HFF-Myc (cell line): ENCODE results near the gene NFE2L3.

Experiments
- DNase-seq: peaks from one replicate; pipeline ENCODE4 v3.0.0-alpha.2; 2011; ENCODE audit warnings: low read depth; ENCODE audit errors: extremely low read depth
- H3K4me3 ChIP-seq: replicated peaks from 2 replicates; pipeline ENCODE4 v1.5.1; 2011; ENCODE audit warnings: low read depth, mild to moderate bottlenecking, control low read depth, low read length
- TF ChIP-seq, protein P1 (sequence below): IDR thresholded peaks from 2 replicates; pipeline ENCODE4 v1.5.1; 2012; ENCODE audit warnings: mild to moderate bottlenecking, low read depth, low read length, control low read depth; ENCODE audit errors: missing control alignments

The NFE2L3 gene

DNA sequence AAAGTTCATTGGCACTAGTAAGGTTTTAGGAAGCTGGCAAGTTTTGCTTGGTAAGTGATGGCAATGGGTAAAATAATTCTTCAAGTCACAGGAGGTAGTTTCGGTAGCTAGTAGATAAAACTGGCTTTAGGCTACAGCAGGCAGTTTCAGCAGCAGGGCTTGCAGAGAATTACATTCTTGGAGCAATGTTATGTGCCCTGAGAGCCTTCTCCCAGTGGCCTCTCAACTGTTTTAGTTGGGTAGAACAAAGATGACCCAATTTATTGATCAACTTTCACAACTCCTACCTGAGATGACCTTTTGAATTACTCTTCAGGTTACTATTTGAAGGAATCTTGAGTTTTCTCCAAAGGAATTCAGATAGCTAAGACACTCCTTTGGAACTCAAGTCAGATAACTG is 16.4 kb upstream of the NFE2L3 start:
- no peak overlapping the region for H3K4me3 ChIP-seq
- TF ChIP-seq, protein P1, sequence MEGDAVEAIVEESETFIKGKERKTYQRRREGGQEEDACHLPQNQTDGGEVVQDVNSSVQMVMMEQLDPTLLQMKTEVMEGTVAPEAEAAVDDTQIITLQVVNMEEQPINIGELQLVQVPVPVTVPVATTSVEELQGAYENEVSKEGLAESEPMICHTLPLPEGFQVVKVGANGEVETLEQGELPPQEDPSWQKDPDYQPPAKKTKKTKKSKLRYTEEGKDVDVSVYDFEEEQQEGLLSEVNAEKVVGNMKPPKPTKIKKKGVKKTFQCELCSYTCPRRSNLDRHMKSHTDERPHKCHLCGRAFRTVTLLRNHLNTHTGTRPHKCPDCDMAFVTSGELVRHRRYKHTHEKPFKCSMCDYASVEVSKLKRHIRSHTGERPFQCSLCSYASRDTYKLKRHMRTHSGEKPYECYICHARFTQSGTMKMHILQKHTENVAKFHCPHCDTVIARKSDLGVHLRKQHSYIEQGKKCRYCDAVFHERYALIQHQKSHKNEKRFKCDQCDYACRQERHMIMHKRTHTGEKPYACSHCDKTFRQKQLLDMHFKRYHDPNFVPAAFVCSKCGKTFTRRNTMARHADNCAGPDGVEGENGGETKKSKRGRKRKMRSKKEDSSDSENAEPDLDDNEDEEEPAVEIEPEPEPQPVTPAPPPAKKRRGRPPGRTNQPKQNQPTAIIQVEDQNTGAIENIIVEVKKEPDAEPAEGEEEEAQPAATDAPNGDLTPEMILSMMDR, result no peak
- no peak for DNase-seq

DNA sequence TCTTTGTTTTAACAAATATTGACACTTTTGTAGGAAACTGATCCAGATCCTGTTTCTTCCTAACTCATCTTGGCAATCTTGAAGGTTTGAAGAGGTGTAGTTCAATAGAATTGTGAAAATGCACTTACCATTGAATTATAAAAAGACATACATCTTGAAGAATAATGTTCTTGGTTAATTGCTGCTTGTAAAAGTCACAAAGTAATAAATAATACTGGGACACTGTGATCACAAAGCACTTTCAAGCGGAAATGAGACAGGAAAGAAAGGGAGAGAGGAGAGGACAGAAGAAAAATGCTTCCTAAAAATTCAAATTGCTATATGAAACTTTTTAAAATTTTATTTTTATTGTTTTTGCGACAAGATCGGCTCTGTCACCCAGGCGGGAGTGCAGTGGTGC is 15.2 kb upstream of the NFE2L3 start:
- no peak for DNase-seq
- TF ChIP-seq, protein P1, result no peak
- no peak overlapping the region for H3K4me3 ChIP-seq

DNA sequence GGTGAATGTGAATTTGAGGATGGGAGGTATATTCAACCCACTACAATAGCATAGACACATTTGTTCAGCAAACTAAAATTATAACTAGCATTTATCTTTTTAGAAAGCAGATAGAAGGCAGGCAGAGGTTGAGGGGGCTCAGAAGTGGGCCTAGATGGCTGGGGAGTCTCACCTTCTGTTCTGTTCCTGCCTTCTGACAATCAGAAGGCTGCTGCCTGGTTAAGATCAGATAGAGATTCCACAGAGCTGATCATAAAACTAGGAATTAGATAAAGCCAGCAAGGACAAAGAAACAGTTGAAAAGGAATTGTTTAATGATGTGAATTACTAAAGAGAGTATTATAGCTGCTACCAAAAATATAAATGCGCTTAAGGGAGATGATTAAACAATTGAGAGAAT is 11.6 kb upstream of the NFE2L3 start:
- TF ChIP-seq, protein P1, result no peak
- H3K4me3 ChIP-seq, result no peak overlapping the region
- DNase-seq, result no peak

DNA sequence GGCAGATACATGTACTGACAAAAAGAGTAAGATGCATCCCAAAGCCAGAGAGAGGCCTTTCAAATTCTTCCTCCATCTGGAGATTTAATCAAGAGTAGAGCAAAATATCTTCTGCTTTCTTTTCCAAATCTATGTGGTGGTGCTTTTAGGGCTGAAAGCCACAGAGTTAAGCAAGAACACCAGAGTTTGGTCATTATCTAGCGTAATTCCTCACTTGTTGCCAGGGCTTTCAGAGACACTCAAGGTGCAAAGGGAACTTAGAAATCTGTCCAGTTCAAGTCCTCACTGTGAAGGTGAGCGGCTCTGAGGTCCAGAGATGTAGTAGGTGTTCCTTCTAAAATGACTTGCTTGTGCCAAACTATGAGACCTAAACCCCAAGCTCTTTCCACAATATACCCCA is 10.9 kb upstream of the NFE2L3 start:
- DNase-seq, result no peak
- no peak overlapping the region for H3K4me3 ChIP-seq
- TF ChIP-seq, protein P1, result no peak

DNA sequence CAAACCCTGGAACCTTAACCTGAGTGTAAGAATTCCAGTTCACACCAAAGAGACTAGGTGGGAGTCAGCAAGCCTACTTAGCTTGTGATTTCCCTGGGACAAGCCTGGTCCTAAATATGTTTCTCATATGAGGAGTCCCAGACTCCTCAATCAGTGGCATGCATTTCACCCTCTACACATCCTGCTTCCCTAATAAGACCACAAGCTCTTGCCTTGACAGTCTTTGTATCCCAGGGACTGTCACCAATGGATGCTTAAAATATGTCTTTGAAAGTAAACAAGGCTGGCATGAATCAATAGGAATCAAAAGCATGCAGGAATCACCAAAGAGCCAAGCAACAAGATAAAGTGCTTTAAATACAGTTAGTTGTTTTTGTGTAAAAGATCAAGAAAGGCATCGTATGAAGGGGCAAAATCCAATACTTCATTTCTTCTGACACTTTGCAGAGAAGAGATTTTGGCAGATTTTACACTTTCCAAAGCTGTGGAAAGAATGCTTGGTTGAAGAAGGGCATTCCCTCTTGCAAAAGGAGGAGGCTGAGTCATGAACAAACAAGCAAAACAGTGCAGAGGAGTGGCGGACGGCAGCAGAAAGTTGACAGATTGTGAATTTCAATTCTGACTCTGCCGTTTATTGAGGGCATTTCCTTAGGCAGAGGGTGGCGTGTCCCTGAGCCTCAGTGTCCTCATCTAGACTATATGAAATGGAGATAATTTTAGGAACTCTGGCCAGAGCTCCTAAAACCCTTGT is 8.5 kb upstream of the NFE2L3 start:
- DNase-seq, result no peak
- no peak overlapping the region for H3K4me3 ChIP-seq
- TF ChIP-seq, protein P1, result no peak

DNA sequence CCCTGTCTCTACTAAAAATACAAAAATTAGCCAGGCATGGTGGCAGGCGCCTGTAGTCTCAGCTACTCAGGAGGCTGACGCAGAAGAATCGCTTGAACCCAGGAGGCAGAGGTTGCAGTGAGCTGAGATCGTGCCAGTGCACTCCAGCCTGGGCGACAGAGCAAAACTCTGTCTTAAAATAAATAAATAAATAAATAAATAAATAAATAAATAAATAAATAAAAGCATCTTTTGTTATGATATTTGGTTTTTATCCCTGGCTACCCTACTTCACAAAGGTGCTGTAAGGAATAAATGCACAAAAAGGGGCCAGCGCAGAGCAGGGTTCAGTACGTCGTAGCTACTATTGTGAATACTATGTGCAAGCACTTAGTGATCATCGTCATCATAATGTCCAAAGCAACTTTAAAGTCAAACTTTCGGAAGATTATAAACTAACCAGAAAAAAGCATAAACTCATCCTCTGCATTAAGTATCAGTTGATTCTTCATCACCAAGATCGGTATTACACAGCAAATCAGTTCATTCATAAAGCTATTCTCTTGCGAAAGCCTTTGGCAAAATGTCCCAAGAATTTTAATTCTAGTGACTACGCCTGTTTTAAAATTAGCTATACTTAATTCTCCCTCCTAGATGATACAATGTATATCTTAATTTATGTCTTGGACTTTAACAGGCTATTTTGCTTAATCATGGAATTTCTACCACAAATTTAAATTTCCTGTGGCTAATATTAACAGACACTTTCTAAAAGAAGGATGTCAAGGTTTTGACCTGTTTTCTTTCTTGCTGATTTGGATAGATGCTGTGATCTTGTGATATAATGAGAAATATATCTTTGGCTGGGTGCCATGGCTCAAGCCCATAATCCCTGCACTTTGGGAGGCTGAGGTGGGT is 7.6 kb upstream of the NFE2L3 start:
- H3K4me3 ChIP-seq, result no peak overlapping the region
- TF ChIP-seq, protein P1, result no peak
- DNase-seq, result no peak
